ENCODE data around the gene LSM14B.
"Not testable (repeated sequence)": the region's sequence is repeated elsewhere in the genome, so short reads cannot be mapped to it uniquely, and the experiment has no call there.

LSM14B gene

GRCh38 chr20:62112368-62112767, 9.9 kb upstream of the LSM14B start:
- ATAC-seq: no peak
- TF ChIP-seq SNAI2 (CRISPR knock-in tag; IDR thresholded peaks at IDR 0.05) (no peak), ESRRG (CRISPR knock-in tag; IDR thresholded peaks at IDR 0.05) (no peak), CREB5 (CRISPR knock-in tag; IDR thresholded peaks at IDR 0.05; ENCODE audit: low read depth) (no peak), ZC3H10 (CRISPR knock-in tag; IDR thresholded peaks at IDR 0.05) (no peak)

- no peak for ATAC-seq
Measured at GRCh38 chr20:62114894-62115293, 7.4 kb upstream of the LSM14B start.

GRCh38 chr20:62115800-62116407, 6.4 kb upstream of the LSM14B start:
- ATAC-seq: not testable (repeated sequence)

More at GRCh38 chr20:62114894-62115293, 7.4 kb upstream of the LSM14B start:
- TF ChIP-seq TCF4 (CRISPR knock-in tag; IDR thresholded peaks at IDR 0.05; ENCODE audit: borderline replicate concordance) (no peak), ZFP3 (CRISPR knock-in tag; IDR thresholded peaks at IDR 0.05) (no peak), CSRNP3 (CRISPR knock-in tag; IDR thresholded peaks at IDR 0.05) (no peak), ISL1 (CRISPR knock-in tag; IDR thresholded peaks at IDR 0.05) (no peak), RARB (CRISPR knock-in tag; IDR thresholded peaks at IDR 0.05) (no peak), BACH2 (CRISPR knock-in tag; IDR thresholded peaks at IDR 0.05; ENCODE audit: borderline replicate concordance) (no peak), POU6F1 (CRISPR knock-in tag; IDR thresholded peaks at IDR 0.05; ENCODE audit: borderline replicate concordance, low read depth) (no peak), CSDC2 (CRISPR knock-in tag; IDR thresholded peaks at IDR 0.05) (no peak), ZC3H10 (CRISPR knock-in tag; IDR thresholded peaks at IDR 0.05) (no peak), PATZ1 (CRISPR knock-in tag; IDR thresholded peaks at IDR 0.05; ENCODE audit: borderline replicate concordance) (no peak)

- TF ChIP-seq ARNTL (CRISPR knock-in tag; IDR thresholded peaks at IDR 0.05; ENCODE audit: borderline replicate concordance, low read depth) (no peak), ZNF8 (CRISPR knock-in tag; IDR thresholded peaks at IDR 0.05) (no peak), ISL1 (CRISPR knock-in tag; IDR thresholded peaks at IDR 0.05) (no peak), ESRRG (CRISPR knock-in tag; IDR thresholded peaks at IDR 0.05) (no peak), RARB (CRISPR knock-in tag; IDR thresholded peaks at IDR 0.05) (no peak), PPARA (CRISPR knock-in tag; IDR thresholded peaks at IDR 0.05; ENCODE audit: borderline replicate concordance) (no peak), TSHZ2 (CRISPR knock-in tag; IDR thresholded peaks at IDR 0.05) (no peak), TCF4 (CRISPR knock-in tag; IDR thresholded peaks at IDR 0.05; ENCODE audit: borderline replicate concordance) (no peak), TOX (CRISPR knock-in tag; IDR thresholded peaks at IDR 0.05; ENCODE audit: borderline replicate concordance) (no peak), OSR1 (CRISPR knock-in tag; IDR thresholded peaks at IDR 0.05) (no peak), CREB5 (CRISPR knock-in tag; IDR thresholded peaks at IDR 0.05; ENCODE audit: low read depth) (no peak), ZNF565 (CRISPR knock-in tag; conservative IDR thresholded peaks at IDR 0.05; ENCODE audit: low read depth) (no peak), SNAI2 (CRISPR knock-in tag; IDR thresholded peaks at IDR 0.05) (no peak), ZC3H10 (CRISPR knock-in tag; IDR thresholded peaks at IDR 0.05) (no peak), PATZ1 (CRISPR knock-in tag; IDR thresholded peaks at IDR 0.05; ENCODE audit: borderline replicate concordance) (no peak), CSDC2 (CRISPR knock-in tag; IDR thresholded peaks at IDR 0.05) (no peak)
- no peak for ATAC-seq
Measured at GRCh38 chr20:62116558-62117361, 5.5 kb upstream of the LSM14B start.

Data from SK-N-SH treated with all-trans-retinoic acid at 6 μM for 48 hours (cell line).